K562 (cell line): ENCODE results near the gene ZNF382. TPM values are rescaled to one million over a fixed set of nuclear protein-coding genes. Genes with fewer than 3 reads are reported as not detected.

ENCODE experiments used
- ATAC-seq: fragments of 200-7000 bp; cut with Tn5 transposase; 3 replicates; pipeline ENCODE4 v1.9.1; 2020; ENCODE audit warnings: moderate library complexity
- BruUV-seq: library from RNA; stranded (reverse); fragments of 400-500 nt; replicated peaks from 2 replicates; lab custom pipeline; 2021; lab: Mats Ljungman, UMichigan
- CTCF ChIA-PET: fragments of 300-600 bp; formaldehyde crosslinking; extraction: SDS; loops from one replicate; lab custom pipeline; 2021; ENCODE audit warnings: low intra/inter-chr PET ratio; lab: Yijun Ruan, JAX
- POLR2A ChIA-PET: fragments of 300-600, 350-650 bp; sonication (Branson Sonifier 250); formaldehyde crosslinking; extraction: SDS; loops from one replicate; lab custom pipeline; 2021; ENCODE audit warnings: antibody characterized with exemption, inconsistent platforms; lab: Yijun Ruan, JAX
- DNase-seq, 4 experiments: peaks; one replicate each; pipeline versions ENCODE4 v3.0.0 to v3.0.0-alpha.2; 2011 to 2018; ENCODE audit warnings: low spot score in 3 of 4, mixed read lengths in 3 of 4; ENCODE audit errors: extremely low read depth in 1 of 4
- FAIRE-seq: peaks from 2 replicates; lab custom pipeline; 2011; peaks lifted over from hg19 to GRCh38; lab: Jason Lieb, UNC
- H2AFZ ChIP-seq: 2 replicates; pipeline ENCODE4 v1.6.0; 2011; ENCODE audit warnings: low read depth, low read length, control low read depth, inconsistent platforms
- H3K27ac ChIP-seq: fragments of 200-600 bp; 3 replicates; pipeline ENCODE4 v1.8.0; 2011; ENCODE audit warnings: low read depth, mild to moderate bottlenecking, control low read depth, inconsistent platforms, low read length, moderate library complexity, mixed read lengths; ENCODE audit errors: extremely low read depth
- H3K27me3 ChIP-seq, 2 experiments: fragments of 300-600 bp in 1 of 2; 2 replicates in 1 of 2; 3 replicates in 1 of 2; pipeline versions ENCODE4 v1.6.0 to v1.8.0; 2011; ENCODE audit warnings: inconsistent platforms in 2 of 2, low read length in 2 of 2, mild to moderate bottlenecking in 1 of 2, mixed read lengths in 1 of 2, moderate library complexity in 1 of 2; ENCODE audit not compliant: control insufficient read depth in 2 of 2, insufficient read depth in 2 of 2
- H3K36me3 ChIP-seq: fragments of 300-600 bp; 3 replicates; pipeline ENCODE4 v1.8.0; 2011; ENCODE audit warnings: mild to moderate bottlenecking, low read length, inconsistent platforms; ENCODE audit not compliant: control insufficient read depth, insufficient read depth
- H3K4me1 ChIP-seq, 2 experiments: fragments of 200-600 bp in 1 of 2; replicated peaks in 1 of 2; 2 replicates in 1 of 2; 3 replicates in 1 of 2; pipeline versions ENCODE4 v1.5.1 to v1.8.0; 2011; ENCODE audit warnings: inconsistent platforms in 2 of 2, low read length in 2 of 2, mild to moderate bottlenecking in 1 of 2, mixed read lengths in 1 of 2, moderate library complexity in 1 of 2; ENCODE audit not compliant: control insufficient read depth in 2 of 2, insufficient read depth in 2 of 2
- H3K4me2 ChIP-seq: 2 replicates; pipeline ENCODE4 v1.6.1; 2011; ENCODE audit warnings: low read length, control low read depth, inconsistent platforms, mixed read lengths; ENCODE audit not compliant: insufficient read depth
- H3K4me3 ChIP-seq: fragments of 200-600 bp; sonication (generic), shearing (Covaris generic); 2 replicates; pipeline ENCODE4 v1.5.1; 2016; ENCODE audit warnings: control low read depth, inconsistent platforms
- H3K79me2 ChIP-seq: fragments of 200-600 bp; 3 replicates; pipeline ENCODE4 v1.8.0; 2011; ENCODE audit warnings: low read length, inconsistent platforms; ENCODE audit not compliant: control insufficient read depth, insufficient read depth
- H3K9ac ChIP-seq, 2 experiments: 2 replicates each; pipeline versions ENCODE4 v1.6.0 to v1.6.1; 2011; ENCODE audit warnings: low read depth in 2 of 2, low read length in 2 of 2, control low read depth in 1 of 2, inconsistent platforms in 1 of 2, mild to moderate bottlenecking in 1 of 2, mixed read lengths in 1 of 2; ENCODE audit not compliant: insufficient read depth in 1 of 2
- H3K9me1 ChIP-seq: one replicate; pipeline ENCODE4 v1.6.0; 2011; ENCODE audit warnings: inconsistent platforms, mild to moderate bottlenecking, low read length, moderate library complexity; ENCODE audit not compliant: control insufficient read depth, insufficient read depth
- H3K9me3 ChIP-seq: replicated peaks from 2 replicates; pipeline ENCODE4 v1.5.1; 2011; ENCODE audit warnings: low read depth, low read length, inconsistent platforms; ENCODE audit not compliant: control insufficient read depth, insufficient read depth
- H4K20me1 ChIP-seq: replicated peaks from 2 replicates; pipeline ENCODE4 v1.6.1; 2011; ENCODE audit warnings: low read length, inconsistent platforms, mixed read lengths; ENCODE audit not compliant: control insufficient read depth, insufficient read depth
- EP300 ChIP-seq: IDR thresholded peaks from 2 replicates; pipeline ENCODE4 v1.6.1; 2012; ENCODE audit warnings: low read length, improper control_type of control experiment
- NRF1 ChIP-seq, 2 experiments: fragments of 450-650 bp; IDR thresholded peaks in 1 of 2; conservative IDR thresholded peaks in 1 of 2; 2 replicates each; pipeline ENCODE4 v1.6.1; 2014; ENCODE audit warnings: mild to moderate bottlenecking in 2 of 2
- SRSF7 ChIP-seq: fragments of 200-400 bp; formaldehyde crosslinking; optimal IDR thresholded peaks from 2 replicates; pipeline ENCODE3; 2017; ENCODE audit warnings: mild to moderate bottlenecking, low read depth, low read length
- USF1 ChIP-seq: sonication (generic); formaldehyde crosslinking; IDR thresholded peaks from 2 replicates; pipeline ENCODE4 v1.9.0; 2022; ENCODE audit warnings: mild to moderate bottlenecking, missing genetic modification reagents
- ZBTB33 ChIP-seq: sonication (generic); formaldehyde crosslinking; IDR thresholded peaks from 2 replicates; pipeline ENCODE4 v1.8.1; 2023; ENCODE audit warnings: mild to moderate bottlenecking, missing genetic modification reagents
- WGBS: fragments of 100-300 bp; shearing (Covaris generic); methylation state at CpG from one replicate; pipeline ENCODE4 v1.1.6; 2016; ENCODE audit warnings: low coverage, mixed read lengths; ENCODE audit not compliant: insufficient coverage; ENCODE audit errors: missing lambda C conversion rate; 5-methylcytosine and 5-hydroxymethylcytosine counted together
- in situ Hi-C: fragments of 300-500 bp; cut with MboI; formaldehyde crosslinking; loops from 4 replicates; pipeline ENCODE4 v1.15.0; 2018; ENCODE audit warnings: inconsistent platforms, mixed read lengths
- intact Hi-C: fragments of 100-400 bp; cut with micrococcal nuclease; formaldehyde crosslinking; loops from 2 replicates; pipeline ENCODE4 v1.14.2; 2022
- polyA plus RNA-seq, 8 experiments: library from polyadenylated mRNA; depleted of rRNA in 4 of 8; stranded (reverse) in 5 of 8; unstranded in 3 of 8; fragments of >200 nt; fragmentation: Nextera tagmentation in 2 of 8; fragmentation: Illumina TruSeq in 1 of 8; extraction: Ambion mirVana in 2 of 8; extraction: Trizol in 1 of 8; gene quantifications; 2 replicates each; pipeline versions ENCODE4 v1.2.1 to v1.2.3, GENCODE V29; 2011 to 2014; ENCODE audit warnings: inconsistent platforms in 1 of 8, missing spikeins in 1 of 8
- total RNA-seq, 7 experiments: library from RNA; depleted of rRNA in 6 of 7; stranded (reverse); fragments of >200 nt in 6 of 7; fragmentation: Illumina TruSeq in 2 of 7; extraction: Trizol in 2 of 7; gene quantifications; 2 replicates each; pipeline versions ENCODE4 v1.2.1 to v1.2.3, GENCODE V29; 2011 to 2021; ENCODE audit warnings: low replicate concordance in 1 of 7
- TF ChIP-seq, protein P1 (sequence below): fragments of 450-650 bp; IDR thresholded peaks from 2 replicates; pipeline ENCODE4 v1.6.1; 2016; ENCODE audit warnings: antibody characterized with exemption

Gene ZNF382
- total and polyA plus RNA-seq, 9 of the 15 experiments (the other 6 are each of a cell fraction or from before 2014, with no cell fraction given): 0.04 to 0.27 (median 0.16) TPM; not detected in 5

DNA sequence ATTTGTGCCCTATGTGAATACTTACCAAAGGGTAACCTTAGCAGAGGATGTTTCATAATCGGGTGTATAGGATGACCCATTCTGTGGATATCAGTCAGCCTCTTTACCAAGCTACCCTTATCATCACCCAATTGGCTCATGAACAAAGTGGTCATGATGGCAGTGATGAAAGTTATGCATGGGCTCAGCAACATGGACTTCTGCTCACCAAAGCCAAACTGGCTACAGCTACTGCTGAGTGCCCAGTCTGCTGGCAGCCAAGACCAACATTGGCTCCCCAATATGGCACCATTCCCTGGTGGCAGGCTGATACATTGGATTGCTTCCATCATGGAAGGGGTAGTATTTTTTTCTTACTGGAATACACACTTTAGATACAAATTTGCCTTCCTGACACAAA is 67.3 kb downstream of the ZNF382 start:
- no peak overlapping the region for H3K4me3 ChIP-seq
- H4K20me1 ChIP-seq: no peaks in the 10 kb centered on the region
- CTCF ChIA-PET: no interaction called here
- BruUV-seq: no TSS peak
- no peak overlapping the region for H3K9ac ChIP-seq
- no peak overlapping the region for H3K4me2 ChIP-seq
- H3K9me3 ChIP-seq: no peaks in the 10 kb centered on the region; the same call in 1 of the 2 replicates
- H3K4me1 ChIP-seq: no peaks in the 10 kb centered on the region
- TF ChIP-seq ZBTB33 (CRISPR knock-in tag) (no peak), NRF1 (conservative IDR thresholded peaks at IDR 0.05 in 1 of 2, IDR thresholded peaks at IDR 0.05 in 1 of 2) (no peak), USF1 (CRISPR knock-in tag) (no peak), SRSF7 (no peak), EP300 (no peak)
- TF ChIP-seq, protein P1, sequence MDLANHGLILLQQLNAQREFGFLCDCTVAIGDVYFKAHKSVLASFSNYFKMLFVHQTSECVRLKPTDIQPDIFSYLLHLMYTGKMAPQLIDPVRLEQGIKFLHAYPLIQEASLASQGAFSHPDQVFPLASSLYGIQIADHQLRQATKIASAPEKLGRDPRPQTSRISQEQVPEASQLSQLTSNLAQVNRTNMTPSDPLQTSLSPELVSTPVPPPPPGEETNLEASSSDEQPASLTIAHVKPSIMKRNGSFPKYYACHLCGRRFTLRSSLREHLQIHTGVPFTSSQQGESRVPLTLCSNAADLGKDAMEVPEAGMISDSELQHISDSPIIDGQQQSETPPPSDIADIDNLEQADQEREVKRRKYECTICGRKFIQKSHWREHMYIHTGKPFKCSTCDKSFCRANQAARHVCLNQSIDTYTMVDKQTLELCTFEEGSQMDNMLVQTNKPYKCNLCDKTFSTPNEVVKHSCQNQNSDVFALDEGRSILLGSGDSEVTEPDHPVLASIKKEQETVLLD: no peak
- TF ChIP-seq, all 486 proteins: peak for 0
- WGBS: 0% methylated on average over 1 of the region's 1 CpG
- Histone ChIP-seq H2AFZ (no peak overlapping the region), H3K36me3 (no peaks in the 10 kb centered on the region), H3K79me2 (no peaks in the 10 kb centered on the region), H3K27me3 (no peaks in the 10 kb centered on the region), H3K27ac (no peak overlapping the region), H3K9me1 (no peaks in the 10 kb centered on the region)
- no peak for FAIRE-seq
- no peak for DNase-seq
- POLR2A ChIA-PET: interaction anchor here (0.6 kb wide), 1 partner anchor 99 kb away, joined by 3 read pairs; the partner anchor contains the start of gene ZNF529
- ATAC-seq: no peak
- in situ Hi-C loops: no loop called here
- intact Hi-C loops: no loop called here
